Measurements from ENCODE around the gene CCDC188. TPM values are rescaled to one million over a fixed set of nuclear protein-coding genes. Genes with fewer than 3 reads are reported as not detected.

CCDC188 gene
- total and polyA plus RNA-seq, 9 of the 15 experiments (the other 6 are each of a cell fraction or from before 2014, with no cell fraction given): not detected

- no peak for TF ChIP-seq RERE (CRISPR knock-in tag; IDR thresholded peaks at IDR 0.05; ENCODE audit: borderline replicate concordance)
- no peak for TF ChIP-seq RBM15 (IDR thresholded peaks at IDR 0.05; ENCODE audit: insufficient read depth, low read length)
- no peak for TF ChIP-seq HSF4 (CRISPR knock-in tag; IDR thresholded peaks at IDR 0.05; ENCODE audit: borderline replicate concordance)
- TF ChIP-seq SAFB2 (IDR thresholded peaks at IDR 0.05; ENCODE audit: borderline replicate concordance, low read depth, low read length, severe bottlenecking): no peak
- 0 out of 2 replicates have a peak, but pooled peaks have one; percentile 36 for TF ChIP-seq ATF1 (CRISPR knock-in tag; IDR thresholded peaks at IDR 0.05)
- TF ChIP-seq ATF1 (tag; IDR thresholded peaks at IDR 0.05): no peak
- TF ChIP-seq SIN3B (IDR thresholded peaks at IDR 0.05; ENCODE audit: low read depth): no peak
- TF ChIP-seq PTTG1 (tag; IDR thresholded peaks at IDR 0.05; ENCODE audit: low read depth): no peak
- TF ChIP-seq KLF1 (tag; IDR thresholded peaks at IDR 0.05): no peak
- peak; percentile 96 for TF ChIP-seq ZNF282 (CRISPR knock-in tag; IDR thresholded peaks at IDR 0.05)
- 0 out of 2 replicates have a peak, but pooled peaks have one; percentile 71 for TF ChIP-seq E2F4 (CRISPR knock-in tag; IDR thresholded peaks at IDR 0.05; ENCODE audit: low read depth)
- no peak for TF ChIP-seq FOXK1 (CRISPR knock-in tag; IDR thresholded peaks at IDR 0.05; ENCODE audit: borderline replicate concordance)
- TF ChIP-seq TCFL5 (CRISPR knock-in tag; conservative IDR thresholded peaks at IDR 0.05): no peak
- TF ChIP-seq RBFOX2 (IDR thresholded peaks at IDR 0.05; ENCODE audit: low read depth, low read length): 0 out of 2 replicates have a peak, but pooled peaks have one; percentile 14
- TF ChIP-seq CBX2 (IDR thresholded peaks at IDR 0.05; ENCODE audit: insufficient read depth, low read length, poor library complexity, severe bottlenecking): no peak
Observed at GRCh38 chr22:20152464-20152890, 1.6 kb upstream of the CCDC188 start (continued).
